Measurements from ENCODE around the gene TXN. TPM values are rescaled to one million over a fixed set of nuclear protein-coding genes. Genes with fewer than 3 reads are reported as not detected.

Gene TXN
- total RNA-seq, 1 experiment from 2014 or later: 280 TPM

GRCh38 chr9:110293248-110293647, 36.9 kb upstream of the TXN start:
- Histone ChIP-seq H3K9ac (ENCODE audit: extremely low read depth, insufficient read length, low read length) (no peak overlapping the region), H4K20me1 (ENCODE audit: control insufficient read depth, insufficient read depth, insufficient read length) (no peaks in the 10 kb centered on the region), H2AFZ (ENCODE audit: low read length) (no peak overlapping the region), H2BK5ac (ENCODE audit: insufficient read length, low read length) (no peak overlapping the region), H3K56ac (ENCODE audit: insufficient read length, low read depth, low read length) (no peak overlapping the region), H3K4me2 (ENCODE audit: insufficient read depth, insufficient read length, low read length) (no peak overlapping the region), H2BK15ac (ENCODE audit: low read depth, low read length) (no peak overlapping the region), H4K5ac (ENCODE audit: insufficient read length, low read depth, low read length) (no peak overlapping the region), H4K8ac (replicated peaks; ENCODE audit: insufficient read length, low read depth, low read length) (no peak overlapping the region), H3K23me2 (ENCODE audit: insufficient read length, low read depth, low read length, poor library complexity, severe bottlenecking) (no peaks in the 10 kb centered on the region), H2AK5ac (ENCODE audit: insufficient read length, low read length) (no peak overlapping the region), H3K4ac (ENCODE audit: low read depth, low read length) (no peak overlapping the region), H3T11ph (ENCODE audit: low read length) (no peak overlapping the region), H2BK20ac (ENCODE audit: low read depth, low read length, poor library complexity, severe bottlenecking) (no peak overlapping the region), H3K79me2 (ENCODE audit: insufficient read depth, low read length) (no peaks in the 10 kb centered on the region), H2BK120ac (ENCODE audit: low read depth, low read length, poor library complexity, severe bottlenecking) (no peak overlapping the region), H2BK12ac (ENCODE audit: insufficient read length, low read depth, low read length) (no peak overlapping the region), H3K9me3 (ENCODE audit: control insufficient read depth, low read depth, low read length) (no peaks in the 10 kb centered on the region), H3K23ac (ENCODE audit: insufficient read length, low read depth, low read length) (no peak overlapping the region), H3K27ac (ENCODE audit: insufficient read length, low read depth, low read length) (no peak overlapping the region), H3K27me3 (ENCODE audit: insufficient read depth, low read length) (no peaks in the 10 kb centered on the region), H4K91ac (ENCODE audit: insufficient read length, low read depth, low read length) (no peak overlapping the region), H3K79me1 (ENCODE audit: insufficient read depth, low read depth, low read length, poor library complexity, severe bottlenecking) (no peaks in the 10 kb centered on the region), H3K18ac (ENCODE audit: insufficient read length, low read depth, low read length) (no peak overlapping the region), H3K14ac (ENCODE audit: insufficient read depth, low read length) (no peak overlapping the region), H3K4me1 (ENCODE audit: insufficient read depth, low read length) (no peaks in the 10 kb centered on the region)
- Mint-ChIP-seq H3K4me1 (peaks cover 2 to 3% of the 10 kb centered on the region in 2 experiments; a peak in 3 of 4 replicates), H3K27ac (0 out of 7 replicates have a peak overlapping the region, but pooled peaks of 1 of the 3 experiments have one; percentile 64), H3K27me3 (ENCODE audit: low read depth) (no peaks in the 10 kb centered on the region), H3K9me3 (no peaks in the 10 kb centered on the region), H3K36me3 (ENCODE audit: insufficient read depth in 1 of 3, low read depth in 3 of 3) (no peaks in the 10 kb centered on the region), H3K4me3 (no peak overlapping the region)
- WGBS (ENCODE audit: extremely low coverage, insufficient read length, low lambda C conversion rate): no CpG with 5 or more reads among the region's 1 CpG
- TF ChIP-seq CTCF (conservative IDR thresholded peaks at IDR 0.05): no peak
- DNase-seq: no peak

Data from H9 (cell line).